CD4-positive, alpha-beta T cell (primary cell): Measurements from ENCODE around the gene SLC26A4. TPM values are rescaled to one million over a fixed set of nuclear protein-coding genes. Genes with fewer than 3 reads are reported as not detected.

ENCODE experiments used
- ATAC-seq: fragments of 200-7000 bp; cut with Tn5 transposase; one replicate; pipeline ENCODE4 v1.10.0; 2022; ENCODE audit warnings: mild to moderate bottlenecking; ENCODE audit not compliant: poor library complexity
- CTCF ChIA-PET: fragments of 350-600 bp; sonication (Branson Sonifier 250); formaldehyde crosslinking; loops from one replicate; lab custom pipeline; 2021; ENCODE audit warnings: antibody characterized with exemption, inconsistent platforms; lab: Charles Lee
- POLR2A ChIA-PET: fragments of 350-600 bp; sonication (Branson Sonifier 250); formaldehyde crosslinking; loops from one replicate; lab custom pipeline; 2021; ENCODE audit warnings: antibody characterized with exemption, inconsistent platforms; lab: Charles Lee
- DNase-seq, 14 experiments: peaks; one replicate each; pipeline ENCODE4 v3.0.0-alpha.2; 2013 to 2020; ENCODE audit warnings: mixed read lengths in 2 of 14
- H3K27ac ChIP-seq, 2 donors: one replicate each; pipeline versions ENCODE4 v1.5.1 to v1.7.0; 2013; ENCODE audit warnings: low read length in 2 of 2, low read depth in 1 of 2, mild to moderate bottlenecking in 1 of 2
- H3K27me3 ChIP-seq, 2 experiments: 1 replicate in 1 of 2; 2 replicates in 1 of 2; pipeline versions ENCODE4 v1.6.1 to v1.7.0; 2013; ENCODE audit warnings: low read length in 2 of 2, control low read depth in 1 of 2, mild to moderate bottlenecking in 1 of 2, moderate library complexity in 1 of 2; ENCODE audit not compliant: insufficient read depth in 2 of 2, control insufficient read depth in 1 of 2
- H3K36me3 ChIP-seq: one replicate; pipeline ENCODE4 v1.6.1; 2013; ENCODE audit warnings: low read length, control low read depth; ENCODE audit not compliant: insufficient read depth
- H3K4me1 ChIP-seq: one replicate; pipeline ENCODE4 v1.6.1; 2013; ENCODE audit warnings: low read length, control low read depth; ENCODE audit not compliant: insufficient read depth
- H3K4me3 ChIP-seq: one replicate; pipeline ENCODE4 v1.5.1; 2013; ENCODE audit warnings: mild to moderate bottlenecking, low read length, moderate library complexity
- H3K9me3 ChIP-seq, 2 experiments: 1 replicate in 1 of 2; 2 replicates in 1 of 2; pipeline versions ENCODE4 v1.6.1 to v1.7.0; 2013; ENCODE audit warnings: low read length in 2 of 2, mild to moderate bottlenecking in 2 of 2, control low read depth in 1 of 2, moderate library complexity in 1 of 2; ENCODE audit not compliant: control insufficient read depth in 1 of 2, insufficient read depth in 1 of 2
- H3K27ac Mint-ChIP-seq: one replicate; pipeline ENCODE4 v1.8.0; 2020; ENCODE audit warnings: mixed read lengths
- H3K27me3 Mint-ChIP-seq: one replicate; pipeline ENCODE4 v1.8.0; 2021; ENCODE audit warnings: mixed read lengths
- H3K36me3 Mint-ChIP-seq: one replicate; pipeline ENCODE4 v1.8.0; 2021; ENCODE audit warnings: low read depth, mixed read lengths
- H3K4me1 Mint-ChIP-seq: one replicate; pipeline ENCODE4 v1.8.0; 2021; ENCODE audit warnings: low read depth, mixed read lengths
- H3K4me3 Mint-ChIP-seq: one replicate; pipeline ENCODE4 v1.8.0; 2020; ENCODE audit warnings: mild to moderate bottlenecking, mixed read lengths
- H3K9me3 Mint-ChIP-seq: one replicate; pipeline ENCODE4 v1.8.0; 2020; ENCODE audit warnings: mixed read lengths
- intact Hi-C, 2 experiments: fragments of 100-400 bp; cut with DNase I in 1 of 2; cut with micrococcal nuclease in 1 of 2; formaldehyde crosslinking; loops; one replicate each; pipeline versions ENCODE4 v1.15.1 to v1.9.0; 2023 to 2025; cut with DNase I, micrococcal nuclease
- total RNA-seq, 174 experiments: library from RNA in 2 of 174; stranded (reverse) in 2 of 174; gene quantifications; one replicate each; pipeline ENCODE4 v1.2.3 and lab custom pipeline; 2021 to 2026
- TF ChIP-seq, protein P1 (sequence below): fragments of 200-600 bp; IDR thresholded peaks from one replicate; pipeline ENCODE4 v1.8.0; 2022; ENCODE audit warnings: antibody characterized with exemption, mild to moderate bottlenecking

SLC26A4 gene
- total RNA-seq, 2 experiments from 2014 or later, result not detected

DNA sequence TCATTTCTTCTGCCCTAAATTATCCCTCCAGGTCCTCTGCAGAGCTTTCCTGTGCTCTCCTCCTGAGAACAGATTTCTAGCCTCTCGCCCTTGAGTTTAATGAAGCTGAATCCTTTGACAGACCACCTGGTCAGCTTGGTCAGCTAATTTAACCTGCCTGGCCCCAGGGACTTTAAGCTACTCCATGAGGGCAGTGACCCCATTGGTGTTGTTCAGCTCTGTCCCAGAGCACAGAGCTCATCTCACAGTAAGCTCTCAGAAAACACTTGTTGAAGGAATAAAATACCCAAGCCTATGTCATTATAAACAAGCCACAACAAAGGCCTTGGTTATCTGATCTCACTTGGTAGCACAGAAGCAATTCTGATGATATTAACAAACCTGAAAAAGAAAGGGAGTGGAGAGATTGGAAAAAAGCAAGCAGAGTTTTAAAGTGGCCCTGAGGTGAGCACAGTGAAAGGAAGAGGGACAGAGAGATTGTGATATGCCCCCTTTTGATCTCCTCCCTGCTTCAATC, 24.4 kb downstream of the SLC26A4 start:
- H3K9me3 ChIP-seq, result no peaks in the 10 kb centered on the region
- H3K4me3 ChIP-seq, result no peak overlapping the region
- H3K27ac ChIP-seq, result no peak overlapping the region
- TF ChIP-seq, protein P1, sequence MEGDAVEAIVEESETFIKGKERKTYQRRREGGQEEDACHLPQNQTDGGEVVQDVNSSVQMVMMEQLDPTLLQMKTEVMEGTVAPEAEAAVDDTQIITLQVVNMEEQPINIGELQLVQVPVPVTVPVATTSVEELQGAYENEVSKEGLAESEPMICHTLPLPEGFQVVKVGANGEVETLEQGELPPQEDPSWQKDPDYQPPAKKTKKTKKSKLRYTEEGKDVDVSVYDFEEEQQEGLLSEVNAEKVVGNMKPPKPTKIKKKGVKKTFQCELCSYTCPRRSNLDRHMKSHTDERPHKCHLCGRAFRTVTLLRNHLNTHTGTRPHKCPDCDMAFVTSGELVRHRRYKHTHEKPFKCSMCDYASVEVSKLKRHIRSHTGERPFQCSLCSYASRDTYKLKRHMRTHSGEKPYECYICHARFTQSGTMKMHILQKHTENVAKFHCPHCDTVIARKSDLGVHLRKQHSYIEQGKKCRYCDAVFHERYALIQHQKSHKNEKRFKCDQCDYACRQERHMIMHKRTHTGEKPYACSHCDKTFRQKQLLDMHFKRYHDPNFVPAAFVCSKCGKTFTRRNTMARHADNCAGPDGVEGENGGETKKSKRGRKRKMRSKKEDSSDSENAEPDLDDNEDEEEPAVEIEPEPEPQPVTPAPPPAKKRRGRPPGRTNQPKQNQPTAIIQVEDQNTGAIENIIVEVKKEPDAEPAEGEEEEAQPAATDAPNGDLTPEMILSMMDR, result no peak
- DNase-seq, result peak in 1 of 14 experiments; percentile 4
- Mint-ChIP-seq H3K4me1 (no peaks in the 10 kb centered on the region), H3K27ac (no peak overlapping the region), H3K36me3 (no peaks in the 10 kb centered on the region), H3K27me3 (no peaks in the 10 kb centered on the region), H3K4me3 (no peak overlapping the region), H3K9me3 (no peaks in the 10 kb centered on the region)
- intact Hi-C loops, result no loop called here
- H3K27me3 ChIP-seq, result peaks cover 0 to 2% of the 10 kb centered on the region in 2 experiments
- ChIA-PET CTCF (no interaction called here), POLR2A (no interaction called here)
- no peaks in the 10 kb centered on the region for H3K4me1 ChIP-seq
- no peak for ATAC-seq
- no peaks in the 10 kb centered on the region for H3K36me3 ChIP-seq

- no peaks in the 10 kb centered on the region for H3K36me3 Mint-ChIP-seq
- DNase-seq (no peak), ATAC-seq (no peak)
- Histone ChIP-seq H3K9me3 (no peaks in the 10 kb centered on the region), H3K4me1 (no peaks in the 10 kb centered on the region), H3K4me3 (no peak overlapping the region), H3K36me3 (no peaks in the 10 kb centered on the region), H3K27ac (no peak overlapping the region), H3K27me3 (peaks cover 0 to 7% of the 10 kb centered on the region in 2 experiments)
- POLR2A ChIA-PET, result no interaction called here
- H3K4me3 Mint-ChIP-seq, result no peak overlapping the region
- intact Hi-C loops, result no loop called here
- H3K9me3 Mint-ChIP-seq, result no peaks in the 10 kb centered on the region
- H3K4me1 Mint-ChIP-seq, result no peaks in the 10 kb centered on the region
- TF ChIP-seq, protein P1, result no peak
- CTCF ChIA-PET, result no interaction called here
- no peak overlapping the region for H3K27ac Mint-ChIP-seq
- H3K27me3 Mint-ChIP-seq, result peaks cover 2% of the 10 kb centered on the region
These were observed 26.3 kb downstream of the SLC26A4 start for GRCh38 chr7:107686816-107687387.

- Mint-ChIP-seq H3K27me3 (peaks cover 9% of the 10 kb centered on the region), H3K9me3 (no peaks in the 10 kb centered on the region), H3K4me1 (no peaks in the 10 kb centered on the region), H3K36me3 (no peaks in the 10 kb centered on the region), H3K27ac (no peak overlapping the region), H3K4me3 (no peak overlapping the region)
- intact Hi-C loops, result no loop called here
- no peaks in the 10 kb centered on the region for H3K4me1 ChIP-seq
- peaks cover 0 to 7% of the 10 kb centered on the region in 2 experiments for H3K27me3 ChIP-seq
- TF ChIP-seq, protein P1, result no peak
- H3K9me3 ChIP-seq, result no peaks in the 10 kb centered on the region
- DNase-seq (no peak), ATAC-seq (no peak)
- H3K27ac ChIP-seq, result no peak overlapping the region
- CTCF ChIA-PET, result no interaction called here
- H3K4me3 ChIP-seq, result no peak overlapping the region
- H3K36me3 ChIP-seq, result no peaks in the 10 kb centered on the region
- POLR2A ChIA-PET, result no interaction called here
These were observed 27.0 kb downstream of the SLC26A4 start for GRCh38 chr7:107687656-107688055.
